ENCODE measurements around the gene B4GALT5.

DNA sequence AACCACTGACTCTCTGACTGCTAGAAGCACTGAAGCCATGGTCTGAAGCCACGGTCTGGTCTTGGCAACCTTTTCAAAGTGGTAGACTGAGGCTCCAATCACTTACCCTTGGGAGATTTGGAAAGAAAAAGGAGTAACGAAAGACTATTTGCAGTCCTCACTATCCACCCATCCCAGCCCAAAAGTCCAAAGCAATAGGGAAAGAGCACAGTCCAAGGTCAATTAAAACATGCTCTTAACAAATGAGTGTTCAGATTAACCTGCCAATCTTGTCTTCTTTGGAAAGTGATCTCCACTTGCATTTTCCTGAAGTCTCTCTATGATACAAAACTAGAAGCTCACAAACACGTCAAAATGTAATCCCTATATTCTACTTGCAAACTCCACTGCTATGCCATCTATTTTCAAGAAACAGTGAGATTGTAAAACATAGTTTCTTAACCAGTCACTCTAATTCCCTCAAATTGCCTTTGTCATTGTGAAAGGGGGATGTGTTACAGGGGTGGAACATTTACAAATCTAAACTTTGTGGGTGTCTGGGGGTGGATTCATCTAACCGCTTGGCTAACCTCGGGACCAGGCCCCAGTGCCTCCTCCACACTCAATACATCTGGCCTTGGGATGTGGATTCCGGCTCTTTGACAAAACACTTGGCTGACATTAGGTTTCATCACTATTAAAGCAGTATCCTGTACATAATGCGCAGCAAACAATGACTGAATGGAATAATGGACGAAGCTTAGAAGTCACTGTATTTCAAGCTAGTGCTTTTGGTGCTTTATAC, 56.4 kb downstream of the B4GALT5 start:
- no peak for TF ChIP-seq POLR2A (IDR thresholded peaks at IDR 0.05)
- TF ChIP-seq, protein P1, sequence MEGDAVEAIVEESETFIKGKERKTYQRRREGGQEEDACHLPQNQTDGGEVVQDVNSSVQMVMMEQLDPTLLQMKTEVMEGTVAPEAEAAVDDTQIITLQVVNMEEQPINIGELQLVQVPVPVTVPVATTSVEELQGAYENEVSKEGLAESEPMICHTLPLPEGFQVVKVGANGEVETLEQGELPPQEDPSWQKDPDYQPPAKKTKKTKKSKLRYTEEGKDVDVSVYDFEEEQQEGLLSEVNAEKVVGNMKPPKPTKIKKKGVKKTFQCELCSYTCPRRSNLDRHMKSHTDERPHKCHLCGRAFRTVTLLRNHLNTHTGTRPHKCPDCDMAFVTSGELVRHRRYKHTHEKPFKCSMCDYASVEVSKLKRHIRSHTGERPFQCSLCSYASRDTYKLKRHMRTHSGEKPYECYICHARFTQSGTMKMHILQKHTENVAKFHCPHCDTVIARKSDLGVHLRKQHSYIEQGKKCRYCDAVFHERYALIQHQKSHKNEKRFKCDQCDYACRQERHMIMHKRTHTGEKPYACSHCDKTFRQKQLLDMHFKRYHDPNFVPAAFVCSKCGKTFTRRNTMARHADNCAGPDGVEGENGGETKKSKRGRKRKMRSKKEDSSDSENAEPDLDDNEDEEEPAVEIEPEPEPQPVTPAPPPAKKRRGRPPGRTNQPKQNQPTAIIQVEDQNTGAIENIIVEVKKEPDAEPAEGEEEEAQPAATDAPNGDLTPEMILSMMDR (IDR thresholded peaks at IDR 0.05), result no peak
